Colon (tissue), 2 donors: ENCODE measurements around the gene DPYSL5.

ENCODE experiments used
- FAIRE-seq: peaks from 2 replicates; lab custom pipeline; 2012; peaks lifted over from hg19 to GRCh38; lab: Jason Lieb, UNC
- donor health status: control.
- donor health status: control.

DPYSL5 gene

DNA sequence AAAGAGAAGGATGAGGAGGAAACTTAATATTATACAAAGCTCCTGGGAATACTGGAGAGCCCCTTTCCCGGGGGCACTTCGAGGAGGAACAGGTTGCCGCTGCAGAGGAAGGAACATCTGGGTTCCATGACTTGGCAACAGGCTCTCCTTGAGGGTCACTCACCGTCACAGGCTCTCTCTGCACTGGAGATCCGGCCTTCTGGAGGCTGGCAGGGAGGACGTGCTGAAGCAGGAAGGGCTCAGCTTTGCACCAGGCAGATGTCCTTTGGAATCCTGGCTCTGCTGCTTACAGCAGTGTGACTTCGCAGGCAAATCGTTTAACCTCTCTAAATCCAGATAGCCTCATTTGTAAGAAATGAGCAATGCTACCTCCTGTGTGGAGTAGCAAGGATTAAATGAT is 2.9 kb upstream of the DPYSL5 start:
- FAIRE-seq, result no peak

DNA sequence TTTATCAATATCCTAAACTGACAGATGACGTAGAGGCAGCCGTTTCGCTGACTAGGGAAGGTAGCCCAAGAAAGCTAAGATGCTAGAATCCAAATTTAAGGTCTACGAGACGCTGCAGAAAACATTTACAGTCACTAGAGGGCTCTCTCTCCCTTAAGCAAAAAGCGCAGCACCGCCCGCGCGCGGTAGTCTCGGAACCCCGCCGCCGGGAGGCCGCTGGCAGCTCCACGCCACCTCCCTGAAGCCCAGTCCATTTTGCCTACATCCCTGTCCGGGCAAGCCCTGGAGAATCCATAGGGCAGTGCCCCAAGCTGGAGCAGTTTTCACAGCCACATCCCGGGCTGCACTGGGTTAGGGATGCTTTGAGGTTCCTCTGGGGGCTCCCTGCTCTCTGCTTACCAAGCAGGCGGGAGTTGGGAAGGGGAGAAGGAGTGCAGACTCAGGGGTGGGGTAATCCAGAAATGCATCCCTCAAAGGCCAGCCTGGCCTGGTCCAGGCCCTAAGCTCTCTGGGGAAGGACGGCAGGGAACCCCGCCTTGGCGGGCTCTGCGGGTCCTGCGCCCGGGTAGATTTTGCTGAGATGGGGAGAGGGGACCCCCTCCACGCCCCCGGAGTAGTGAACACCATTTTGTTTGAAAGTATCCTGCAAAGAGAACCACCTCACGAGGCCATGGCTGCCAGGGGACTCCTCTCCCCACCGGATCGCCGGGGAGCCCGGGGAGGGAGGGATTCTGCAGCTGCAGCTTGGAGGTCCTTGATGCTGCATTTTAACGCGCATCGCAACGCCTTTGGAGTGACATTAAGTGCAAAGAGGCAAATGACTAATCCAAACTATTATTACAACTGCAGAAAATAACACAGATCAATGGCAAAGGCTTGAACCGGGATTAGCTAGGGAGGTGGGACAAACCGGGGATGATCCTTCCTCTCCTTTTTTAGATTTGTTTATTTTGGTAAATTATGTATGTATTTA is 1.3 kb upstream of the DPYSL5 start:
- no peak for FAIRE-seq

DNA sequence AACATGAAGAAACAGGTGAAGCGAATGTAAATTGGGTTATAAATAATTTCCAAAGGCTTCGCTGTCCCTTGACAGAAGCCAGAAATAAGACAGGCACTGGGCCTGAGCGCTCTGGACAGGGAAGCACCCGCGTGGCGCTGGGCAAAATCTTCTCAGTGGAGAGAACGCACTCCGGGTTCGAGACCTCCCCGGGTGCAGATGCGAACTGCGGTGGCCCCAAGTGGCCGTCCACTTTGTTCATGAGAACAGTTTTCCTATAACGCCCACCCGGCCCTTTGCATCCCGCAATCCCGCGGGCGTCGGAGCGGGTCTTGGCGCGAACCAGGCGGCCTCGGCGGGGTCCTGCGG is 651 bp upstream of the DPYSL5 start:
- FAIRE-seq, result no peak

DNA sequence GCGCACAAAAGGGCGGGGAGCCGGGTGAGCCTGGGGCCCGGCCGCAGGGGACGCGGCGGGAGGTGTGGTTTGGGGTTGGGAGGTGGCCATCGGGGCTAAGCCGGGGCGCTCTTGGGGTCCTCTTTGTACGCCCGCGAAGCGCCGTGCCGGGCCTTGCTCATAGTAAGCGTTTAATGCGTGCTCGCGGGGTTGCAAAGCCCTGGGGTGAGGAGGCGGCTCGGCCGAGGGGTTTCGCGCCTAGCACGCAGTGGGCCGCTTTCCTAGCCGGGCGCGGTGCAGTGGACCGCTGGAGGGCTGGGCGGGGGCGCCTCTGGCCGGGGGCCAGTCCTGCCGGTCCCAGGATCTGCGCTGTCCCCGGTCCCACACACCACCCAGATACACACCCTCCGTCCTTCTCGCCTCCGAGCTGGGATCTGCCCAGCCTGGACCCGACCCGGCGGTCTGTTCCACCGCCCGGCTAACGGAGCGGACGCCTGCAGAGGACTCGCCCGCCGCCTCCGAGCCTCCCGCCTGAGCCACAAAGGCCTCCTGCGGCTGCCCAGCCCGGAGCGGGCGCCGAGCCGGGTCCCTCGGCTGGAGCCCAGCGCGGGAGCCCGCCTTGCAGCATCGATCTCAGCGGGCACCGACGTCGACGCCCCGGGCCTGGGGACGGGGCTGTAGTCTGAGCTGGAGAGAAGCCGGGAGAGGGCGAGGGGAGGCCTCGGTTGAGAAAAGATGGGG is 564 bp downstream of the DPYSL5 start:
- FAIRE-seq, result no peak

DNA sequence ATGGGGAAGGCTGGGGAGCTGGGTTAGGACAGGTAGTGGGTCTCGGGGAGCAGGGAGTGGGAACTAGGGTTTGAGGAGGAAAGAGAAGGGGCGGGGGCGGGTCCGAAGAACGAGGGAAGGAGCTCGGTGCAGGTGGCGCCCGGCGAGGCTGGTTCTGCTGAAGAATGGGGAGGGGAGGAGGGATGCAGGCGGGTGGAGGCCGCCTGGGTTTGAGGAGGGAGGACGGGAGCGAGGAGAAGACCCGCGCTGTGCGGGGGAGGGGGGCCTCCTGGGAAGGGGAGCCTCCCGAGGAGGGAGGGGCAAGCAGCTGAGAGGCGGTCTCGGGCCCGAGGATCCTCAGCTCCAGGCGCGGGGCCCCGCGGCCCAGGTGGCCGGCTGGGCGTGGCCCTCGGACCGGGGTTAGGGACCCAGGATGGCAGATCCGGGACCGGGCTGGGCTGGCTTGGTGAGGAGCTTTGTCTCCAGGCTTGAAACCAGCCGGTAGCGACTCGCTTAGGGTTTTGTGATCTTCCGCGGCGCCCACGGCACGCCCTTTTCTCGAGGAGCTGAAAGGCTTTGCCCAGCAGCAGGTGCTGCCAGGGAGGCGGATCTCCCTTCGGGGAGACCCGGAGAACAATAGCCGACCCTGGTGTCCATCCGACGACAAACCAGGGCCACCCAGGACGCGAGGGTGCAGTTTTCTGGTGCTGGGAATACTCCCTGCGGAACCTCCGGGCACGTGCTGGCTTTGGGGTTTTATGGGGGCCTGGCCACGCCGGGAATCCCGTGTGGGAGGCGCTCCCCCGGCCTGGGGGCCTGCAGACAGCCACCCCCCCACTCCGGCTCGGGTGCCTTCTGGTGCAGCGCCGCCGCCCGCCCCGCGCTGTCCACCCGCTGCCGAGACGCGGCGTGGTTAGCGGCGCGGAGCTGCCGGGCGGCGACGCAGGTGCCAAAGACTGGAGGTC is 1.4 kb downstream of the DPYSL5 start:
- no peak for FAIRE-seq

DNA sequence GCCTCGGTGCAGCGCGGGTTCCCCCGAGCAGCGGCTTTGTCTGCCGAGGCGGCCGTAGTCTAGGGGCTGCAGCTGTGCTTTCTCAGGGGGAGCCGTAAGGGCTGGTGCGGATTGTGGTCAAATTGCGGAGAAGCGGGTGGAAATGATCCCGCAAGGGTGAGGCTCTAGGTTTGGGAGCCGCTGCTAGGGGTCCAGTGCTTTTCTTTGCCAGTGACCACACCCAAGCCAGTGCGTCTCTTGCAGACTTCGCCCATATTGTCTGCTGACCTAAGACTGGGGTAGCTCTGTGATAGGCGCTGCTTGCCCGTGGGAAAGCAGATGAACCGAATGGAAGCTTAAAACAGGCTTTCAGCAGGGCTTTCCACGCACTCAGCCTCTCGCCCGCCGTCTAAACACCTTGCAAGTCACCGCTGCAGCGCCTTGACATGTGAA is 2.1 kb downstream of the DPYSL5 start:
- FAIRE-seq, result no peak

DNA sequence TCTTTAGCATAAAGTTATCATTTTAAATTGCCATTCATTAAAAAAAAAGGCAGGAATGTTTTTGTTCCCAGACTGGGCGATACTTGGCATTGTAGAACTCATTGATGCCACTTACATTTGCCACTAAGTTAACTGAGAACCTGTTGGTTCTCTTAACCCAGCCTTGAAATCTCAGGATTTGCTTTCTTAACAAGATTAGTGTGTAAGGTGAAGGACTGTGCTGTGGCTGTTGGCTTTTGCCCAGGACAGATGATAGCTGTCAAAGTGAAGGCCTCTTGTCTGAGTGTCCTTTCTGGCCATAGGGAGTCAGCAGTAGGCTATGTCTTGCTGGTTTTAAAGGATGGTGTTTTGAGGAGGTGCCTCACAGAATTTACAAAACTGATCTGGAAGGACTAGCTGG is 2.6 kb downstream of the DPYSL5 start:
- FAIRE-seq, result no peak

DNA sequence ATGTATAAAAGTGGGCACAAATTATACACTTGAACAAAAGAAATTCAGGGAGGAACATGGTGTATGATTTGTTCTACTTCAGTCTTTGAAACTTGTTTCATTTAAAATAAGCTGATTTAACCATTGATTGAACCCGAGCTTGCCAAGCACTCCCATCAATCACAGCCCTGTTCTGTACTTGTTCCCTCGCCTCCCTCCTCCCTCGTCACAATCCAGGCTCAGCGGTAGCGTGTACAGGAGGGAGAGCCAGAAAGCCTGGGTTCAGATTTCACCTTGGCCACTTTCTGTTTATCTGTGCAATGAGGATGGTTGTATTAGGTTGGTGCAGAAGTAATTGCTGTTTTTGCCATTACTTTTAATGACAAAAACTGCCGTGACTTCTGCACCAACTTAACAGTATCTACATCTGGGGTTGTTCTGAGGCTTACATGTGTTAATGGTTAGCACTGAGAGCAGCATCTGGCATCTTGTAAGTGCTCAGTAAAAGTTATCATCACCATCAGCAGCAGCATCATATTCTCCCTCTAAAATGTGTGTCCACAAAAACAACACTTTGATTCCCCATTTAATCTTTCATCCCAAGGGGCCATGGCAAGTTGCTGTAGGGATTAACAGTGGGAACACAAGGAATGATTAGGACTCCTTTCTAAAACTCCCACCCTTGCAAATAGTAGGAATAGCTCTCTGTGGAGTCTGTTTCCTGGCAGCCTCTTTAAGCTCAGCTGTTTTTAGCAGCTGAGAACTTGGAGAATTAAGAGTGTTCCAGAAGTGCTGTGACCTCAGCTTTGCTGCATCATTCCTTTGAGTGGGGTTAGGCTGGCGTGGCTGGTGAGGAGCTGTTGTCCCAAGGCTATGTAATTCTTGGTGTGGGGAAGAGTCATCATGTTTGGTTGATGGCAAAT is 4.7 kb downstream of the DPYSL5 start:
- no peak for FAIRE-seq

DNA sequence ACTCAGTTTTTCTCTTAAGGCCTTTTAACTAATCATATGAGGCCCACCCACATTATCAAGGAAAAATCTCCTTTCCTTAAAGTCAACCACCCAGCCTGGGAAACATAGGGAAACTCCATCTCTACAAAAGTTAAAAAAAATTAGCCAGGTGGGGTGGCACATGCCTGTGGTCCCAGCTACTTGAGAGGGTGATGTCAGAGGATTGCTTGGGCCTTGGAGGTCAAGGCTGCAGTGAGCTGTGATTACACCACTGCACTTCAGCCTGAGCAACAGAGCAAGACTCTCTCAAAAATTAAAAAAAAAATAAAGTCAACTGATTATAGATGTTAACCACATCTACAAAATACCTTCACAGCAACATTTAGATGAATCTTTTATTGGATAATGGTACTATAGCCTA is 5.8 kb downstream of the DPYSL5 start:
- no peak for FAIRE-seq

DNA sequence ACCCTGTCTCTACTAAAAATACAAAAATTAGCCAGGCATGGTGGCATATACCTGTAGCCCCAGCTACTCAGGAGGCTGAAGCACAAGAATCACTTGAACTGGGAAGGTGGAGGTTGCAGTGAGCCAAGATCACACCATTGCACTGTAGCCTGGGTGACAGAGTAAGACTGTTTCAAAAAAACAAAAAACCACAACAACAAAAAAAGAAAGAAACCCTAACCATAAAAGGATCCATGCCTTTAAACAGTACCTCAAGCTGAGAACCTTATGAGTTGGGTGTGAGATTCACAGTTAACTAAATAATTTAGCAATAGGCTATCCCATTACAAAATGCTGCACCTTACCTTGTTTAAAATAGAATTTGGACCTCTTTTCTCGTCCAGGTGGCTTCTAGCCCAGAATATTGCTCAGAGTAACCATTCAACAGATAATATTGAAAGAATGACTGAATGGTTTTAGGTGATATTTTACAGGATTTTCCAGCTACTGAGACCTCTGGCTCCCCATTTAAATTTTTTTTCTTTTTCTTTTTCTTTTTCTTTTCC is 6.4 kb downstream of the DPYSL5 start:
- FAIRE-seq, result no peak

DNA sequence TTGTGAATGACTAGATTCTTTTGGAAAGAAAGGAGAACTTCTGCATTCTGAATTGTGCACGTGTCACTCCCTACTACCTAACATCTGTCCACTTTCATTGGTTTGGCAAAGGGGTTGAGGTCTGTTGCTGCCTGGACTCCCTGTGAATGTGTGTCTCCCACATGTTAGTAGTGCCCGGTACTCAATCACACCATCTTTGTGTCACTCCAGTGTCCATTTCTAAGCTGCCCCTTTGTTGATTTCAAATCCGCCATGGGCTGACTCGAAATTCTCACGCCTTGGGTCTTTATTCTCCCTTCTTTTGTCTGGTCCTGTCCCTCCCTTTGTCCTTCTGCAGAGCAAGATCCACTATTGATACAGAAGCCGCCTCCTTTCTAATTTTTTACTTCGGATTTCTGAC is 7.5 kb downstream of the DPYSL5 start:
- no peak for FAIRE-seq

DNA sequence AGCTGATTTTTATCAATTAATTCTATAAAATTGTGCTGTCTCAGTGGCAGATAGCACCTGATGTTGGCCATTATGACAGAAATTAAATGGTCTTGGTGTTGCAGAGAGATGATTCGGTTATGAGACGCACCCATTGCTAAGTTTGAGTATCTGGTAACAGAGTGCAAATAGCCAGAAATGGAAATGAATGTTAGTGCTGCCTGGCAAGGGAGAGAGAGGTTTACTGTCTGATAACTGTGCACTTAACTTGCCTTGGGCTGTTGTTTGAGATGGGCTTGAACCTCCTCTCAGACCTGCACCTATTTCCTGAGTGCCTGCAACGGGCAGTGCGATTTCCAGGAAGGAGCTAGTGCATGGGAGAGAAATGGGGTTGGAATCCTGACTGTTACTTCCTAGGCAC is 11.7 kb downstream of the DPYSL5 start:
- FAIRE-seq, result no peak

DNA sequence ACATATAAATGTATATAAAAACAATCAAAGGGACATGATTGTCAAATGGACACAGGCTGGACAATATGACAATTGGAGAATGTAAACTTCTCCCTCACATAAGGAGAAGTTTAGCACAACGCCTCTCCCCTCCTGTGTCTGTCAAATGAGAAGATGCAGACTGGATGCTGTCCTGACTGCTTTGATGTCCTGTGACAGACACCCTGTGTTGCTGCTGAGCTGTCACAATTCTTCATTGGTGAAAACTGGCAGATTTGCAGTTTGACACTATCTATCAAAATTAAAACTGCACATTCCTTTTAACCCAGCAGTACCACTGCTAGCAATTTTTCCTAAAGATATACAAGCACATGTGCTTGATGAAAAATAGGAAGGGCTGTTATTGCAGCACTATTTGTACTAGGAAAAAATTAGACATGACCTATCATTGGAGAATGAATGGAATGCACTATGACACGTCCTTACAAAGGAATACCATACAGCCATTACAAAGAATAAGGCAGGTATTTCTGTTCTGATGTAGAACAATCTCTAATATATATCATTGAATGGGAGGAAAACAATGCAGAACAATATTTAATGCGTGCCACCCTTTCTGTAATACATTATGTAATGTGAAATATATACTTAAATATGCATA is 12.4 kb downstream of the DPYSL5 start:
- FAIRE-seq, result no peak

DNA sequence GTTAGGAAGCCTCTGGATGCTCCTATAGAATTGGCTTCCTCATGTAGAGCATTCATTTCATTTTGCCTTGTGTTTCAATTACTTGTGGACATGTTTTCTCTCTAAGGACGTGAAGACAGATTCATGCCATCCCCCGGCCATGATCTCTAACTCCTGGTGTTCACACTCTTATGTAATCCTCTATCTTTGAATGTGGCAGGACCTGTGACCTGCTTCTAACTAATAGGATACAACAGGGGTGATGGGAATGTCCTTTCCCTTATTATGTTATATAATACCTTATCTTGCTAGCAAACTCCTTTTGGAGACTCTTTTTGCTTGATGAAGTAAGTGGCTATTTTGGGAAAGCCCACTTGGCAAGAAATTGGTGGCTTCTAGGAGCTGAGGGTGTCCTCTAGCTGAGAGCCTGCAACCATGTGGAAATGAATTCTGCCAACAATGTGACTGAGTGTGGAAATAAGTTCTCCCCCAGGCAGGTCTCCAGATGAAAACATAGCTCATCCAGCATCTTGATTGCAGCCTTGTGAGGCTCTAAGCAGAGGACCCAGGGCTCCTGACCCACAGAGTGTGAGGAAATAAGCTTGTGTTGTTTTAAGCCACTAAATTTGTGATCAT is 13.8 kb downstream of the DPYSL5 start:
- FAIRE-seq, result no peak

DNA sequence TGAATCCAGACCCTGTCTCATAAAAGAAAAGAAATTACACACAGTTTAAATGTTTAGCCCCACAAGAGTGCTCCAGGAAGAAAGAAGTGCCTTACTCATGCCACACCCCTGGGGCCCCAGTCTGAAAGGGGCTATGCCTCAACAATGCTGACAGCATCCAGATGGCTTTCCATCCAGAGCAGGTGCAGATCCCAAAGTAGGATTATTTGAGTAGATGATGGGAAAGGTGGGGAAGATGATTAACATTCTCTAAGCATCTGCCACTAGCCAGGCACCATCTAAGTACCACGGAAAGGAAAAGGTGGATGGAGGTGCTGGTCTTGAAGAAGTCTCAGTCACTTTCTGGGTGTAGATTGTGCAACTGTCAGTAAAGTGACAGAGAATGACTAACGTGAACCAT is 16.3 kb downstream of the DPYSL5 start:
- no peak for FAIRE-seq

DNA sequence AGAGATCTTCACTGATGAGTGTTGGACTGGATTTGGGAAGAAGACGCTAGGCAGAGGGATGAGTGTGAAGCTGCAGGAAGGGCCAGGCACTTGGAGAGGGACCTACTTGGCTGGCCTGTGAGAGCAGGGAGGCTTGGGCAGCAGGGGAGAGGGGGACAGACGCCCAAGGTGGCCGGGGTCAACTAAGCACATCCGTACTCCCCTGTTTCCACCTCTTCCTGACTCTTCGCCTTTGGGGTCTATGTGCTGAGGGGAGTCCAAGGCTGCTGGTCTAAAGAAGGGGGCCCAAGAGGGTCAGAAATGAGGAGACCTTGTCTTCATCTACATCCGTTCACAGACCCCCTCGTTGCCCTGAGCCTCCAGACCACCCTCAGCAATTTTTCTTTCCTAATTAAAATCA is 16.7 kb downstream of the DPYSL5 start:
- FAIRE-seq, result no peak

DNA sequence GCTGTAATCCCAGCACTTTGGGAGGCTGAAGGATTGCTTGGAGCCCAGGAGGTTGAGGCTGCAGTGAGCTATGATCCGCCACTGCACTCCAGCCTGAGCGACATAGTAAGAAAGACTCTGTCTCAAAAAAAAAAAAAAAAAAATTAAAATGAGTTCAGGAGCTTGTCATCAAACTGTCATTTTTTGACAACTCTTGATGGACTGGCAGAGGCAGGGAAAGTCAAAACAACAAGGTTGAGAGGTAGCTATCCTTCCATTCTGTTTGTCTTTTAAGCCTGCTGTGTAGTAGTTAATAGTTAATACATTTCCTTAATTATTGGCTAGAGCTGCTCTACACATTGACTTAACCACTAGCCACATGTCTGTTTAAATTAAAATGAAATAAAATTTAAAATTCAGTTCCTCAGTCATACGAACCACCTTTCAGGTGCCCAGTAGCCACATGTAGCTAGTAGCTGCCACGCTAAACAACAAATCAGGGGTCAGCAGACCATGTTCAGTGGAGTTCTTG is 22.7 kb downstream of the DPYSL5 start:
- no peak for FAIRE-seq

DNA sequence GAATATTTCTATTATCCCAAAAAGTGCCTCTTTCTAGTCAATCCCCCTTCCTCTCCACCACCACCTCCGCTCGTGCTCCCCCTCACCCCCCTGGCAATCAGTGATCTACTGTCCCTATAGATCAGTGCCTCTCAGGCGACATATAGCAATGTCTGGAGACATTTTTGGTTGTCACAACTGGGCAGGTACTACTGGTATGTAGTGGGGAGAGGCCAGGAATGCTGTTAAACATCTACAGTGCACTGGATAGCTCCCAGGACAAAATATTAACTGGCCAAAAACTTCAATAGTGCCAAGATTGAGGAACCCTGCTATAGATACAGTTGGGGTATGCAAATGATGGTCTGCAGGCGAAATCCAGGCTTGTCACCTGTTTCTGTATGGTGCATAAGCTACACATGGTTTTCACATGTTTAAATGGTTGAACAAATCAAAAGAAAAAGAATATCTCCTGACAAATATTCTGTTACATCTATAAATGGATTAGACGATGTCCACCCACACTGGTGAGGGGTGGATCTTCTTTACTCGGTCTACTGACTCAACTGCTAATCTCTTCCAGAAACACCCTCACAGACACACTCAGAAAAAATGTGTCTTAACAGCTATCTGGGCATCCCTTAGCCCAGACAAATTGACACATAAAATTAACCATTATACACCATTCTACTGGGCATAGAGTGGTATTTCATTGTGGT is 25.5 kb downstream of the DPYSL5 start:
- no peak for FAIRE-seq

DNA sequence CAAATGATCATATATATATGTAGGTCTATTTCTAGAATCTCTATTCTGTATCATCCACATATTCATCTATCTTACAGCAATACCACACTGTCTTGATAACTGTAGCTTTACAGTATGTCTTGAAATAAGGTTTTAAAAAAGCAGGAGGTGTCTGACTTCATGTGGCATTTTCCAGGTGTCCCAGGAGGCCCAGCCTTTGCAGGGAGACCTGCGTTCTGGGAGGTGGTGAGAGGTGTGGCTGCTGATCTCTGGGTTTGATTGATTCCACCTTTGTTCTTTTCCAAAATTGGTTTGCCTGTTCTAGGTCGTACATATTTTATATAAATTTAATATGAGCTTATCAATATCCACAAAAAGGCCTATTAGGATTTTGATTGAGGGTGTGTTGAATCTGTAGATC is 26.6 kb downstream of the DPYSL5 start:
- no peak for FAIRE-seq
